HepG2 (cell line): ENCODE data around the gene CELF4. TPM values are rescaled to one million over a fixed set of nuclear protein-coding genes. Genes with fewer than 3 reads are reported as not detected.
A peak's percentile ranks its signal among the peaks of the same experiment; 100 is the strongest.

Source experiments
- ATAC-seq: fragments of 200-7000 bp; cut with Tn5 transposase; 3 replicates; pipeline ENCODE4 v1.9.1; 2020; ENCODE audit warnings: mild to moderate bottlenecking, moderate library complexity
- BruUV-seq: library from RNA; stranded (reverse); fragments of 400-500 nt; replicated peaks from 2 replicates; lab custom pipeline; 2021; lab: Mats Ljungman, UMichigan
- CTCF ChIA-PET: fragments of 300-600 bp; formaldehyde crosslinking; extraction: SDS; loops from one replicate; lab custom pipeline; 2021; ENCODE audit warnings: low total read pairs, inconsistent platforms, low intra/inter-chr PET ratio; lab: Yijun Ruan, JAX
- POLR2A ChIA-PET: fragments of 350-600 bp; sonication (Branson Sonifier 250); formaldehyde crosslinking; loops from one replicate; lab custom pipeline; 2020; ENCODE audit warnings: antibody characterized with exemption, inconsistent platforms; lab: Yijun Ruan, JAX
- DNase-seq: peaks from one replicate; pipeline ENCODE4 v3.0.0-alpha.2; 2015; ENCODE audit warnings: low spot score
- FAIRE-seq: peaks from 3 replicates; lab custom pipeline; 2011; peaks lifted over from hg19 to GRCh38; lab: Jason Lieb, UNC
- H2AFZ ChIP-seq: one replicate; pipeline ENCODE4 v1.6.1; 2011; ENCODE audit warnings: low read length, inconsistent platforms
- H3K27ac ChIP-seq: fragments of 300-600 bp; 3 replicates; pipeline ENCODE4 v1.8.0; 2011; ENCODE audit warnings: mixed run types, mild to moderate bottlenecking, mixed read lengths, low read length, inconsistent platforms; ENCODE audit not compliant: insufficient read depth; ENCODE audit errors: extremely low read length
- H3K27me3 ChIP-seq, 2 experiments: fragments of 200-600 bp in 1 of 2; 2 replicates in 1 of 2; 3 replicates in 1 of 2; pipeline versions ENCODE4 v1.6.0 to v1.8.0; 2011; ENCODE audit warnings: low read length in 2 of 2, mild to moderate bottlenecking in 2 of 2, moderate library complexity in 2 of 2, inconsistent platforms in 1 of 2; ENCODE audit not compliant: insufficient read depth in 2 of 2, control insufficient read depth in 1 of 2
- H3K36me3 ChIP-seq, 2 experiments: fragments of 200-600 bp in 1 of 2; replicated peaks in 1 of 2; 2 replicates in 1 of 2; 3 replicates in 1 of 2; pipeline versions ENCODE4 v1.5.1 to v1.8.0; 2011; ENCODE audit warnings: low read length in 2 of 2, inconsistent platforms in 1 of 2; ENCODE audit not compliant: insufficient read depth in 2 of 2, control insufficient read depth in 1 of 2
- H3K4me1 ChIP-seq: 2 replicates; pipeline ENCODE4 v1.5.1; 2012; ENCODE audit warnings: low read length, inconsistent platforms; ENCODE audit not compliant: insufficient read depth
- H3K4me2 ChIP-seq: 2 replicates; pipeline ENCODE4 v1.6.0; 2011; ENCODE audit warnings: low read depth, low read length, inconsistent platforms
- H3K4me3 ChIP-seq, 3 experiments: fragments of 200-600 bp in 1 of 3; sonication (generic), shearing (Covaris generic) in 1 of 3; replicated peaks in 1 of 3; 2 replicates each; pipeline ENCODE4 v1.5.1; 2011 to 2016; ENCODE audit warnings: low read length in 3 of 3, inconsistent platforms in 2 of 3, low read depth in 2 of 3, mild to moderate bottlenecking in 2 of 3, control low read depth in 1 of 3, mixed read lengths in 1 of 3; ENCODE audit not compliant: insufficient read depth in 1 of 3
- H3K79me2 ChIP-seq: one replicate; pipeline ENCODE4 v1.6.1; 2011; ENCODE audit warnings: low read length, inconsistent platforms; ENCODE audit not compliant: insufficient read depth
- H3K9ac ChIP-seq: 2 replicates; pipeline ENCODE4 v1.6.0; 2011; ENCODE audit warnings: mild to moderate bottlenecking, low read depth, low read length, inconsistent platforms; ENCODE audit not compliant: insufficient read depth
- H3K9me3 ChIP-seq: 2 replicates; pipeline ENCODE4 v1.5.1; 2012; ENCODE audit warnings: mild to moderate bottlenecking, low read length
- H4K20me1 ChIP-seq: 2 replicates; pipeline ENCODE4 v1.6.0; 2011; ENCODE audit warnings: inconsistent platforms, mild to moderate bottlenecking, low read length, moderate library complexity; ENCODE audit not compliant: insufficient read depth
- ATF4 ChIP-seq, 2 experiments: fragments of 450-650 bp in 1 of 2; sonication (generic) in 1 of 2; formaldehyde crosslinking; IDR thresholded peaks; 2 replicates each; pipeline versions ENCODE4 v1.5.0 to v1.8.0; 2020 to 2022; ENCODE audit warnings: mild to moderate bottlenecking in 1 of 2, missing genetic modification reagents in 1 of 2
- DMAP1 ChIP-seq: IDR thresholded peaks from 2 replicates; pipeline ENCODE4 v1.6.1; 2016
- SMC3 ChIP-seq: IDR thresholded peaks from 2 replicates; pipeline ENCODE4 v1.6.1; 2011; ENCODE audit warnings: low read length, improper control_type of control experiment
- STAG1 ChIP-seq: sonication (generic); formaldehyde crosslinking; IDR thresholded peaks from 2 replicates; pipeline ENCODE4 v1.4.0; 2020; ENCODE audit warnings: missing genetic modification reagents
- ZBTB3 ChIP-seq: sonication (generic); formaldehyde crosslinking; IDR thresholded peaks from 2 replicates; pipeline ENCODE4 v1.4.0; 2020; ENCODE audit warnings: low read depth, mild to moderate bottlenecking, moderate library complexity, missing genetic modification reagents, borderline replicate concordance
- ZFP36 ChIP-seq: fragments of 150-350 bp; IDR thresholded peaks from 2 replicates; pipeline ENCODE4 v1.6.1; 2018; ENCODE audit warnings: borderline replicate concordance, low read length, low read depth; ENCODE audit not compliant: partially characterized antibody
- ZMYM3 ChIP-seq: sonication (generic); formaldehyde crosslinking; IDR thresholded peaks from 2 replicates; pipeline ENCODE4 v1.5.1; 2020; ENCODE audit warnings: mild to moderate bottlenecking, missing genetic modification reagents
- ZNF121 ChIP-seq: sonication (generic); formaldehyde crosslinking; IDR thresholded peaks from 2 replicates; pipeline ENCODE4 v1.5.0; 2020; ENCODE audit warnings: mild to moderate bottlenecking, missing genetic modification reagents
- ZNF337 ChIP-seq: sonication (generic); formaldehyde crosslinking; IDR thresholded peaks from 2 replicates; pipeline ENCODE4 v1.5.1; 2020; ENCODE audit warnings: missing genetic modification reagents, low read depth, mild to moderate bottlenecking, borderline replicate concordance
- ZNF33A ChIP-seq: sonication (generic); formaldehyde crosslinking; IDR thresholded peaks from 2 replicates; pipeline ENCODE4 v1.5.1; 2020; ENCODE audit warnings: missing genetic modification reagents, mild to moderate bottlenecking, moderate library complexity, borderline replicate concordance
- ZNF430 ChIP-seq: sonication (generic); formaldehyde crosslinking; IDR thresholded peaks from 2 replicates; pipeline ENCODE4 v1.9.0; 2021; ENCODE audit warnings: mild to moderate bottlenecking, missing genetic modification reagents
- ZNF839 ChIP-seq: sonication (generic); formaldehyde crosslinking; IDR thresholded peaks from 2 replicates; pipeline ENCODE4 v1.4.0; 2020; ENCODE audit warnings: missing genetic modification reagents, mild to moderate bottlenecking, borderline replicate concordance
- WGBS: methylation state at CpG from one replicate; pipeline ENCODE4 v1.1.6; 2017; ENCODE audit warnings: low lambda C conversion rate; 5-methylcytosine and 5-hydroxymethylcytosine counted together
- in situ Hi-C: cut with HindIII; loops from 2 replicates; pipeline ENCODE4 v1.10.0; 2017; ENCODE audit warnings: low pct_unique_long_range_greater_than_20kb; ENCODE audit not compliant: extremely low pct_ligation_motif_present
- intact Hi-C: fragments of 100-400 bp; cut with micrococcal nuclease; formaldehyde crosslinking; loops from one replicate; pipeline ENCODE4 v1.10.0; 2022; ENCODE audit not compliant: unreplicated experiment
- polyA plus RNA-seq, 8 experiments: library from polyadenylated mRNA; depleted of rRNA in 3 of 8; stranded (reverse) in 7 of 8; unstranded in 1 of 8; fragments of >200 nt; fragmentation: Illumina TruSeq in 4 of 8; extraction: Trizol in 4 of 8; gene quantifications; 2 replicates each; pipeline versions ENCODE4 v1.2.1 to v1.2.3, GENCODE V29; 2011 to 2016; ENCODE audit warnings: low read depth in 4 of 8, missing spikeins in 1 of 8, mixed read lengths in 1 of 8; ENCODE audit not compliant: insufficient read depth in 1 of 8
- total RNA-seq, 5 experiments: library from RNA; depleted of rRNA; stranded (reverse); fragments of >200 nt; fragmentation: Illumina TruSeq; extraction: Trizol; gene quantifications; 2 replicates each; pipeline ENCODE4 v1.2.3, GENCODE V29; 2016; ENCODE audit warnings: low read depth in 1 of 5
- TF ChIP-seq, protein P1 (sequence below): sonication (generic); formaldehyde crosslinking; IDR thresholded peaks from 2 replicates; pipeline ENCODE4 v1.5.0; 2020; ENCODE audit warnings: mild to moderate bottlenecking, missing genetic modification reagents, moderate library complexity

The CELF4 gene
- total and polyA plus RNA-seq, 2 of the 13 experiments (the other 11 are each of a cell fraction or from before 2014, with no cell fraction given), result not detected

DNA sequence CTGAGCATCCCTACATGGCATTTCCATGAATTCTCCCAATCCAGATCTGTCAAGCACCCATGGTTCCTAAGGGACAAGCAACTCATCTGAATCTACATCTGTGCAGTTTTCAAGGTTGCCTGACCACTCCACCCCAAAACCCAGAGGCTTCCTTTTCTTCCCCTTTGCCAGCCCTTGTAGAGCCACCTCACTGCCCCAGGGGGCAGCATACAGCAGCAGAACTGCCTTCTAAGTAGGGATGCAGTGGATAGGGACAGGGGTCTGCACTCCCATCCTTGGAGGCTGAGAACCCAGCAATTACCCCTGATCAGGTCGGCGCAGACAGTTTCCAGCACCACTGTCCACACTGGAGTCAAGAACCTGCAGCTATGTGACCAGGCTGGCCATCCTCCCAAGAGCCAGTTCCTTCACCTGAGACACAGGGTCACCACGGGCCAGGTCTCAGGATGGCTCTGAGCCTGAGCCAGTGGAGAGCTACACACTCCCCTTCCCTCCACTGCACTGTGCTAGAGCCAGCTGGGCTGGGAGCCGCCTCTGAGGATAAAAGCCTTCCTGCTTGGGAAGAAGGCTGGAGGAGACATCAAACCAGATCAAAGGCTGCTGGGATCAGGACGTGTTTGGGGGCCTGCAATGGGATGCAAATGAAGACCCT, 283.1 kb downstream of the CELF4 start:
- ATAC-seq, result peak; percentile 77
- in situ Hi-C loops (no loop called here), intact Hi-C loops (no loop called here)
- peaks cover 1 to 14% of the 10 kb centered on the region in 2 experiments; a peak in 3 of 5 replicates for H3K27me3 ChIP-seq
- no peaks in the 10 kb centered on the region for H3K36me3 ChIP-seq
- POLR2A ChIA-PET, result no interaction called here
- H4K20me1 ChIP-seq, result no peaks in the 10 kb centered on the region
- no peak for FAIRE-seq
- CTCF ChIA-PET, result interaction anchor here (1.2 kb wide), 1 partner anchor 340 kb away, joined by 4 read pairs; no protein-coding TSS in a partner anchor
- no peak overlapping the region for H3K4me2 ChIP-seq
- H3K79me2 ChIP-seq, result no peaks in the 10 kb centered on the region
- H3K27ac ChIP-seq, result no peak overlapping the region
- no peak overlapping the region for H2AFZ ChIP-seq
- no peak overlapping the region for H3K9ac ChIP-seq
- WGBS, result 0% methylated on average over 1 of the region's 5 CpGs
- H3K4me3 ChIP-seq, result no peak overlapping the region
- no peaks in the 10 kb centered on the region for H3K4me1 ChIP-seq
- no TSS peak for BruUV-seq
- no peaks in the 10 kb centered on the region for H3K9me3 ChIP-seq
- DNase-seq, result peak; percentile 7
- TF ChIP-seq ZNF839 (CRISPR knock-in tag), result no peak
- TF ChIP-seq, protein P1, sequence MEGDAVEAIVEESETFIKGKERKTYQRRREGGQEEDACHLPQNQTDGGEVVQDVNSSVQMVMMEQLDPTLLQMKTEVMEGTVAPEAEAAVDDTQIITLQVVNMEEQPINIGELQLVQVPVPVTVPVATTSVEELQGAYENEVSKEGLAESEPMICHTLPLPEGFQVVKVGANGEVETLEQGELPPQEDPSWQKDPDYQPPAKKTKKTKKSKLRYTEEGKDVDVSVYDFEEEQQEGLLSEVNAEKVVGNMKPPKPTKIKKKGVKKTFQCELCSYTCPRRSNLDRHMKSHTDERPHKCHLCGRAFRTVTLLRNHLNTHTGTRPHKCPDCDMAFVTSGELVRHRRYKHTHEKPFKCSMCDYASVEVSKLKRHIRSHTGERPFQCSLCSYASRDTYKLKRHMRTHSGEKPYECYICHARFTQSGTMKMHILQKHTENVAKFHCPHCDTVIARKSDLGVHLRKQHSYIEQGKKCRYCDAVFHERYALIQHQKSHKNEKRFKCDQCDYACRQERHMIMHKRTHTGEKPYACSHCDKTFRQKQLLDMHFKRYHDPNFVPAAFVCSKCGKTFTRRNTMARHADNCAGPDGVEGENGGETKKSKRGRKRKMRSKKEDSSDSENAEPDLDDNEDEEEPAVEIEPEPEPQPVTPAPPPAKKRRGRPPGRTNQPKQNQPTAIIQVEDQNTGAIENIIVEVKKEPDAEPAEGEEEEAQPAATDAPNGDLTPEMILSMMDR, result peak; percentile 52
- TF ChIP-seq STAG1 (CRISPR knock-in tag), result peak; percentile 35
- TF ChIP-seq SMC3, result peak; percentile 36; the same call in 1 of the 2 replicates

DNA sequence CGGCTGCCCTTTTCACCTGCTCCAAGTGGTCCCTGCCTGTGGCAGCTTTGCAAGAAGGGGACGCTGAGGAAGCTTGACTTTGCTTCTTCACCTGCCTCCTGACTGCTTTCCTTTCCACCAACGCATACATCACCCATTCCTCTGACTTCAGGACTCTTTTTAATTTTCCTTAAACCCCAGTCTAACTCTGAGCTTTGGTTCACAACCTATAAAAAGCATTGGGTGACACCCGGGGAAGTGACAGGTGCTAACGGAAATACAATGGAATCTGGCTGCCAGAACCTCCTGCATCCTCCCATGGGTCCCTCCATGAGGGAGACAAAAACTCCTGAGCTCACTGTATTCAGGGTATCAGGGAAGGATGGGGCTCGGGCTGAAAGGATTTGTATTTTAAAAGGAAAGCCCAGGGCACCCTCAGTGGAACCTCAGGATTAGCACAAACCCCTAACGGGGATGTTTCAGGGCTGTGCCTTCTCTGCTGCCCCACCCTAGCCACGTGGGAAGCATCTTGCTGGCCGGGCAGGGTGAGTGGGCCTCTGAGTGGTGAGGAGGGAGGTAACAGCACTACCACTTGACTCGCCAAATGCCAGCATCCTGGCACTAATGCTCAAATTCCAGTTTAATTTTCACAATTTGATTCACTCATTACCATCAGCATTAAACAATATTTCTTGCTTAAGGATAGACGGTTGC, 284.8 kb downstream of the CELF4 start:
- Histone ChIP-seq H2AFZ (no peak overlapping the region), H3K27me3 (peaks cover 1 to 4% of the 10 kb centered on the region in 2 experiments; a peak in 3 of 5 replicates), H4K20me1 (no peaks in the 10 kb centered on the region), H3K4me1 (no peaks in the 10 kb centered on the region), H3K27ac (no peak overlapping the region), H3K9ac (no peak overlapping the region), H3K79me2 (no peaks in the 10 kb centered on the region), H3K4me2 (no peak overlapping the region), H3K9me3 (no peaks in the 10 kb centered on the region), H3K36me3 (no peaks in the 10 kb centered on the region), H3K4me3 (no peak overlapping the region)
- DNase-seq, result no peak
- intact Hi-C loops, result no loop called here
- FAIRE-seq, result no peak
- in situ Hi-C loops, result no loop called here
- BruUV-seq, result no TSS peak
- 3% methylated on average over 9 of the region's 11 CpGs for WGBS
- no peak for ATAC-seq
- ChIA-PET CTCF (no interaction called here), POLR2A (no interaction called here)
- TF ChIP-seq DMAP1 (CRISPR knock-in tag), result no peak
- TF ChIP-seq ZNF121 (CRISPR knock-in tag), result no peak
- no peak for TF ChIP-seq ZFP36
- no peak for TF ChIP-seq ZMYM3 (CRISPR knock-in tag)
- TF ChIP-seq ZNF337 (CRISPR knock-in tag), result no peak
- TF ChIP-seq ATF4 (CRISPR knock-in tag; IDR thresholded peaks at IDR 0.05), result no peak
- no peak for TF ChIP-seq ZNF430 (CRISPR knock-in tag)
- TF ChIP-seq ZBTB3 (CRISPR knock-in tag), result no peak
- no peak for TF ChIP-seq ZNF33A (CRISPR knock-in tag)
